Activated gamma-delta T cell treated with Interleukin-2 at 50 U/mL for 16 hours (primary cell): Measurements from ENCODE around the gene FOXP1.
A peak's percentile ranks its signal among the peaks of the same experiment; 100 is the strongest.

Experiments
- DNase-seq: peaks from one replicate; pipeline ENCODE4 v3.0.0-alpha.2; 2020

The FOXP1 gene

GRCh38 chr3:71083726-71084131 lies 499.8 kb downstream of the FOXP1 start:
- no peak for DNase-seq

DNA sequence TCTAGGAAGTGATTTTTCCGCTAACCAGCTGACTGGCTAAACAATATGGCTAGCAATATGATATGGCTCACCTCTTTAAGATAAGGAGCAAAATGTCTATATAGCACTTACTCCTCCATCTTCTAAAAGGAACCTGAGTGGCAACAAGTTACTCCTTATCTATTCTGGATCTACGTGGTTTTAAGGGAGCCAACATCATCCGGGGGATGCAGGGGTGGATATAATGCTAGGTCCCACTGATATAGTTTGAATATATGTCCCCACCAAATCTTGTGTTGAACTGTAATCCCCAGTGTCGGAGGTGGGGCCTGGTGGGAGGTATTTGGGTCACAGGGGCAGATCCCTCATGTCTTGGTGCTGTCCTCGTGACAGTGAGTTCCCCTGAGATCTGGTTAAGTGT lies 500.7 kb downstream of the FOXP1 start:
- no peak for DNase-seq

DNA sequence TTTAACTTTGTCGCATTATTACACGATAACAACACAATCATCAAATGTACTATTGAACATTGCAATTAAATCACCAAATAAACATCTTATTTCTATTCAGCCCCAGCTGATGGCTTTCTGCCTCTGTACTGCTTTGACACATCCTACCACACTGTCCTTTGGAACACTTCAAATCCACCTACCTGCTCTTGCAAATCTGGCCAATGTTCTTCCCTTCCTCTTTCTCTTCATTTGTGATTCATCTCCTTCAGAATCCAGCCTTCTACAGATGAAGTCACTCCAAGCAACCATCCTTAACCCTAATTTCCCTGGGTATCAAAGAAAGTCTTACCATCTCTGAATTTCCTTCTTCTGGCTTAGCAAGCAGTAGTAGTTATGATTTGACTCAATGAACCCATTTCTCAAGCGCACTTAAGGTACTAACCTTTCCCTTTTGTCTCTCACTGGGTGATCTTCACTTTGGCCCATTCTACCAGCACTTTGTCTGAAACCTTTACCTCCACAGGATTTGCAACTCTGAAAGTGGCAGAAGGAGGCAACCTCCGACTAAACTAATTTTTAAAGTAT lies 502.9 kb downstream of the FOXP1 start:
- DNase-seq: no peak

GRCh38 chr3:71078723-71079525 lies 504.6 kb downstream of the FOXP1 start:
- DNase-seq: no peak

DNA sequence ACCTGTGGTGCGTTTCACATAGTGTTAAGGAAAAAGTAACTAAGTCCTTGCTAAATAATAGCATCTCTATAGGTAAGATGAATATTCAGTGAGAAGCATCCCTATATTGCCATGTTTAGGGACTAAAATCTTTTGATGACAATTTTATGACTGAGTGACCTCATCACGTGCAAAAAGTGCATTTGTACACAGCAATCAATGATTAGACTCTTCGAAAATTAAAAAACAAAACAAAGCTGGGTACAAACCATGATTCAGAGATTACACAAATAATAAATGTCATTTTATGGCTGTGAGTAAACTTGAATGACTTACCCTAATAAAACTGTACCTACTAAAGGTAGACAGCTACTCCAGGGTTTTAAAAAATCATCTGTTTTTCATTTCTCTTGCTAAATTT lies 505.3 kb downstream of the FOXP1 start:
- DNase-seq: no peak

- DNase-seq: no peak
Observed at GRCh38 chr3:71077070-71077469, 506.5 kb downstream of the FOXP1 start.

- no peak for DNase-seq
Observed at GRCh38 chr3:71076361-71077002, 507.0 kb downstream of the FOXP1 start.

- no peak for DNase-seq
Observed at GRCh38 chr3:71075494-71075893, 508.0 kb downstream of the FOXP1 start.

DNA sequence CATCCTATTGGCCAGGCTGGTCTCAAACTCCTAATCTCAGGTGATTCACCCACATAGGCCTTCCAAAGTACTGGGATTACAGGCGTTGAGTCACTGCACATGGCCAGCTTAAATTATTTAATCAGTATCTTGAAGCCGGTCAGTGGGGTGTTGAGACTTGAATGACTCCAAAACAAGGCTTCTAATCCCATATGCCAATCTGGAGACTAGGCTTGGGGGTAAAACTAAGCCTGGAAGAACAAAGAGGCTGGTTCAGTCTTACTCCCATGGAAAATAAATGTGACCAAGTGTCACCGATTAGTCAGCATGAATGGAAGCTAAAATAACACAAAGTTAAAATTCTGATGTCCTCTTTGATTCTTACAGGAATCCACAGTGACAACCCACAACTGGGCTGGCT lies 509.1 kb downstream of the FOXP1 start:
- DNase-seq: no peak

DNA sequence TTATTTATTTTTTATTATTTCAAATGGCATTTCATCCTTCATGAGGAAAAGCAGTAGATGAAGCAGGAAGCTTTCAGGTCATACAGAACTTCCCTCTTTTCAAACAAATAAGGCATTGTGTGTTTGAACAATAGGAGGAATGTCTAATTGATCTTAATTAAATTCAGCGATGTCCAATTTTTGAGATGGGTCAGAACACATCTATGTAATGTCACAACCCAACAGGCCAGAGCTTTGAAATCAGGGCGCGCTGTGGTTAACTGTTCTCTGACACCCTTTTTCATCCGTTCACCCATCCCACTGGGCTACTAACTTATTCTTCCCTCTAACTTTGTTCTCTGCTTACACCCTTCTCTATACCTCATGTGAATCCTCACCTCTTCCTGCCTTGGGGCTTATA lies 510.5 kb downstream of the FOXP1 start:
- DNase-seq: no peak

- DNase-seq: no peak
Observed at GRCh38 chr3:71072287-71072686, 511.2 kb downstream of the FOXP1 start.

GRCh38 chr3:71070497-71071463 lies 512.7 kb downstream of the FOXP1 start:
- DNase-seq: no peak

GRCh38 chr3:71069797-71070196 lies 513.7 kb downstream of the FOXP1 start:
- peak; percentile 57 for DNase-seq

GRCh38 chr3:71067977-71068654 lies 515.4 kb downstream of the FOXP1 start:
- no peak for DNase-seq

GRCh38 chr3:71066849-71067261 lies 516.7 kb downstream of the FOXP1 start:
- no peak for DNase-seq

GRCh38 chr3:71066356-71066755 lies 517.2 kb downstream of the FOXP1 start:
- DNase-seq: no peak

DNA sequence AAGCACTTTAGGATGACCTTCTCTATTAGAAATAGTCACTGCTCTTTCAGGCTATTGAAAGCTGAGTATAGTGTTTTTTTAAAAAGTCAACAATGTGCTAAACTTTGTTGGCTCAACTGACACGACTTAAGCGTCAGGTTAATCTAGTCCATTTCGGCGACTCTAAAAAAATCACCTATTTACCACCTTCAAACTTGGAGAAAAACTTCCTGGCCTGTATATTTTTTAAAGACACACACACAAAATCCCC lies 517.8 kb downstream of the FOXP1 start:
- DNase-seq: no peak

- peak; percentile 46 for DNase-seq
Observed at GRCh38 chr3:71064956-71065763, 518.4 kb downstream of the FOXP1 start.

DNA sequence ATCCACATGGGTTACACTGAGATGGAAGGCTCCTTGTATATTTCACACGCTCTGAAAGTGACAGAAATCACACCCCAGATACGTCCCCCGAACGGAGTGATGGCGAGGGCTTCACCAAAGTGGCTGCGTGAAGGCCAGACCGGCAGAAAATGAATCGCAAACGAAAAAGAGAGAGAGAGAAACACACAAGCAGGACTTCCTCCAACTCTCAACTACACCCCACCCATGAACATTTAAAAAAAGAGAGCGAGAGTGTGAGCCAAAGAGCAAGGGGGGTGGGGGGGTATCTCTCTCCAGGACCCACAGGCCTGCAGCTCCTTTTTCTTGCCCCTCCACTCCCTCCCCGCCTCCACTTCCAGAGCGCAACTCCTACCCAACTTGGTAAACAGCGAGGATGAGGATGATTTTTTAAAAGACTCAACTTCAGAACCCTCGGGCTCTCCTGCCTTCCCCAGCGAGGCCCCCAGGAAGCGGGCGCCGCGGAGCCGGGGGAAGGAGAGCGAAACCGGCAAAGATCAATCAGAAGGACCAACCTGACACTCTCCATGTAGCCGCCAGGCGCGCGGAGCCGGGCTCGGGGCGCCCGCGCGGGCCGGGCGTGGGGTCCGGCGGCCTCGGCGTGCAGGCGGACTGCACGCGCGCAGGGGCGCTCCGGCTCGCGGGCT lies 519.1 kb downstream of the FOXP1 start:
- peak; percentile 47 for DNase-seq

- peak; percentile 20 for DNase-seq
Observed at GRCh38 chr3:71063773-71064290, 519.7 kb downstream of the FOXP1 start.
